ENCODE measurements around the gene IFITM10. TPM values are rescaled to one million over a fixed set of nuclear protein-coding genes. Genes with fewer than 3 reads are reported as not detected.
A peak's percentile ranks its signal among the peaks of the same experiment; 100 is the strongest.

IFITM10 gene
- total and polyA plus RNA-seq, 2 donors (not counting 1 experiment from before 2014, with no cell fraction given), result 0.15 to 0.50 TPM

- no peak overlapping the region for H3K9ac ChIP-seq (ENCODE audit: insufficient read depth, low read length)
- DNase-seq (ENCODE audit: low read depth in 2 of 2), result no peak
These were observed 2.4 kb downstream of the IFITM10 start for GRCh38 chr11:1747753-1748635.

GRCh38 chr11:1746956-1747752 lies 3.2 kb downstream of the IFITM10 start:
- Histone ChIP-seq H3K9me3 (ENCODE audit: control insufficient read depth, insufficient read depth, low read depth, low read length) (no peaks in the 10 kb centered on the region), H3K79me2 (ENCODE audit: control insufficient read depth, insufficient read depth, low read length) (no peaks in the 10 kb centered on the region), H4K20me1 (ENCODE audit: control insufficient read depth, extremely low read depth, insufficient read depth, low read length) (no peaks in the 10 kb centered on the region), H3K27ac (ENCODE audit: insufficient read depth, low read length) (no peak overlapping the region), H2AFZ (ENCODE audit: low read length) (no peak overlapping the region), H3K9ac (ENCODE audit: insufficient read depth, low read length) (no peak overlapping the region), H3K4me2 (ENCODE audit: extremely low read depth, insufficient read depth, low read length) (no peak overlapping the region), H3K27me3 (ENCODE audit: control insufficient read depth, insufficient read depth, low read length) (peaks cover 5% of the 10 kb centered on the region), H3K36me3 (ENCODE audit: control insufficient read depth, insufficient read depth, low read length) (no peaks in the 10 kb centered on the region), H3K4me3 (replicated peaks in 1 of 4; ENCODE audit: control extremely low read depth in 1 of 4, insufficient read depth in 1 of 4, low read depth in 3 of 4, low read length in 4 of 4) (no peak overlapping the region), H3K4me1 (ENCODE audit: control insufficient read depth, extremely low read depth, insufficient read depth, low read length) (peaks cover 17% of the 10 kb centered on the region)
- no peak for TF ChIP-seq EZH2 (IDR thresholded peaks at IDR 0.05; ENCODE audit: low read length, missing control alignments)
- no peak for TF ChIP-seq CTCF (conservative IDR thresholded peaks at IDR 0.05 in 1 of 2, IDR thresholded peaks at IDR 0.05 in 1 of 2; ENCODE audit: low read depth in 1 of 2, low read length in 2 of 2)
- no peak for DNase-seq (ENCODE audit: low read depth in 2 of 2)

More at GRCh38 chr11:1747753-1748635, 2.4 kb downstream of the IFITM10 start:
- no peak for TF ChIP-seq CTCF (conservative IDR thresholded peaks at IDR 0.05 in 1 of 2, IDR thresholded peaks at IDR 0.05 in 1 of 2; ENCODE audit: low read depth in 1 of 2, low read length in 2 of 2)
- no peak for TF ChIP-seq EZH2 (IDR thresholded peaks at IDR 0.05; ENCODE audit: low read length, missing control alignments)
- Histone ChIP-seq H3K27me3 (ENCODE audit: control insufficient read depth, insufficient read depth, low read length) (peaks cover 2% of the 10 kb centered on the region), H3K4me2 (ENCODE audit: extremely low read depth, insufficient read depth, low read length) (no peak overlapping the region), H3K9me3 (ENCODE audit: control insufficient read depth, insufficient read depth, low read depth, low read length) (no peaks in the 10 kb centered on the region), H3K27ac (ENCODE audit: insufficient read depth, low read length) (no peak overlapping the region), H4K20me1 (ENCODE audit: control insufficient read depth, extremely low read depth, insufficient read depth, low read length) (no peaks in the 10 kb centered on the region), H3K36me3 (ENCODE audit: control insufficient read depth, insufficient read depth, low read length) (peaks cover 1% of the 10 kb centered on the region), H3K4me1 (ENCODE audit: control insufficient read depth, extremely low read depth, insufficient read depth, low read length) (peaks cover 17% of the 10 kb centered on the region), H3K4me3 (replicated peaks in 1 of 4; ENCODE audit: control extremely low read depth in 1 of 4, insufficient read depth in 1 of 4, low read depth in 3 of 4, low read length in 4 of 4) (peak overlapping the region in 1 of 4 experiments; percentile 41), H3K79me2 (ENCODE audit: control insufficient read depth, insufficient read depth, low read length) (no peaks in the 10 kb centered on the region), H2AFZ (ENCODE audit: low read length) (no peak overlapping the region)

- Histone ChIP-seq H3K9ac (ENCODE audit: insufficient read depth, low read length) (no peak overlapping the region), H3K4me3 (replicated peaks in 1 of 4; ENCODE audit: control extremely low read depth in 1 of 4, insufficient read depth in 1 of 4, low read depth in 3 of 4, low read length in 4 of 4) (no peak overlapping the region), H3K36me3 (ENCODE audit: control insufficient read depth, insufficient read depth, low read length) (no peaks in the 10 kb centered on the region), H3K4me2 (ENCODE audit: extremely low read depth, insufficient read depth, low read length) (no peak overlapping the region), H3K9me3 (ENCODE audit: control insufficient read depth, insufficient read depth, low read depth, low read length) (no peaks in the 10 kb centered on the region), H2AFZ (ENCODE audit: low read length) (no peak overlapping the region), H3K27ac (ENCODE audit: insufficient read depth, low read length) (no peak overlapping the region), H4K20me1 (ENCODE audit: control insufficient read depth, extremely low read depth, insufficient read depth, low read length) (no peaks in the 10 kb centered on the region), H3K4me1 (ENCODE audit: control insufficient read depth, extremely low read depth, insufficient read depth, low read length) (peaks cover 16% of the 10 kb centered on the region), H3K79me2 (ENCODE audit: control insufficient read depth, insufficient read depth, low read length) (no peaks in the 10 kb centered on the region), H3K27me3 (ENCODE audit: control insufficient read depth, insufficient read depth, low read length) (peaks cover 5% of the 10 kb centered on the region)
- no peak for DNase-seq (ENCODE audit: low read depth in 2 of 2)
- TF ChIP-seq EZH2 (IDR thresholded peaks at IDR 0.05; ENCODE audit: low read length, missing control alignments) (no peak), CTCF (conservative IDR thresholded peaks at IDR 0.05 in 1 of 2, IDR thresholded peaks at IDR 0.05 in 1 of 2; ENCODE audit: low read depth in 1 of 2, low read length in 2 of 2) (no peak)
These were observed 3.9 kb downstream of the IFITM10 start for GRCh38 chr11:1746511-1746931.

Data from fibroblast of lung (primary cell).